Measurements from ENCODE around the gene XPO6.

Gene XPO6

GRCh38 chr16:28186752-28187151, 25.0 kb downstream of the XPO6 start:
- Histone ChIP-seq H3K9me3 (ENCODE audit: low read length) (peaks cover 3% of the 10 kb centered on the region), H2AFZ (ENCODE audit: low read depth, low read length) (no peak overlapping the region), H3K4me1 (ENCODE audit: insufficient read depth, low read length) (no peaks in the 10 kb centered on the region), H3K36me3 (ENCODE audit: insufficient read depth, low read length) (peaks cover 3% of the 10 kb centered on the region), H3K4me3 (ENCODE audit: low read length) (no peak overlapping the region), H3K27me3 (ENCODE audit: insufficient read depth, low read length) (no peaks in the 10 kb centered on the region)

- no peaks in the 10 kb centered on the region for H3K27me3 ChIP-seq (ENCODE audit: insufficient read depth, low read length)
- H3K36me3 ChIP-seq (ENCODE audit: insufficient read depth, low read length), result peaks cover 5% of the 10 kb centered on the region
- peaks cover 7% of the 10 kb centered on the region for H3K4me1 ChIP-seq (ENCODE audit: insufficient read depth, low read length)
- H2AFZ ChIP-seq (ENCODE audit: low read depth, low read length), result no peak overlapping the region
- H3K4me3 ChIP-seq (ENCODE audit: low read length), result no peak overlapping the region
- H3K9me3 ChIP-seq (ENCODE audit: low read length), result peaks cover 3% of the 10 kb centered on the region
Measured at GRCh38 chr16:28185696-28186095, 26.1 kb downstream of the XPO6 start.

DNA sequence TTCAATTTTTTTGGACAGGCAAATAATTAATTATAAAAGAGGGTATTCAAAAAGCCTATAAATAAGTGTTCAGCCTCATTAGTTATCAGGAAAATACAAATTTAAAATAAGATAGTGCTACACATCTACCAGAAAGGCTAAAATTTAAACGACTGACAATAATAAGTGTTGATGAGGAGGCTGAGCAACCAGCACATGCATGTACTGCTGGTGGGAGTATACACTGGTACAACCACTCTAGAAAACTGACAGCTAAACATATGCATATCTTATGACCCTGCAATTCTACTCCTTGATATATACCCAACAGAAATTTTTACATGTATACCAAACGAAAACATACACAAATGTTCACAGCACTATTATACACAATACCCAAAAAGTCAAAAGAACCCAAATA, 27.1 kb downstream of the XPO6 start:
- no peaks in the 10 kb centered on the region for H3K27me3 ChIP-seq (ENCODE audit: insufficient read depth, low read length)
- peaks cover 3% of the 10 kb centered on the region for H3K9me3 ChIP-seq (ENCODE audit: low read length)

GRCh38 chr16:28183930-28184329, 27.8 kb downstream of the XPO6 start:
- Histone ChIP-seq H2AFZ (ENCODE audit: low read depth, low read length) (no peak overlapping the region), H3K4me3 (ENCODE audit: low read length) (no peak overlapping the region), H3K4me1 (ENCODE audit: insufficient read depth, low read length) (peaks cover 7% of the 10 kb centered on the region), H3K27me3 (ENCODE audit: insufficient read depth, low read length) (no peaks in the 10 kb centered on the region), H3K9me3 (ENCODE audit: low read length) (peaks cover 3% of the 10 kb centered on the region), H3K36me3 (ENCODE audit: insufficient read depth, low read length) (peaks cover 8% of the 10 kb centered on the region)

More for the DNA sequence above, 27.1 kb downstream of the XPO6 start:
- Histone ChIP-seq H2AFZ (ENCODE audit: low read depth, low read length) (no peak overlapping the region), H3K36me3 (ENCODE audit: insufficient read depth, low read length) (peaks cover 7% of the 10 kb centered on the region), H3K4me3 (ENCODE audit: low read length) (no peak overlapping the region), H3K4me1 (ENCODE audit: insufficient read depth, low read length) (peaks cover 7% of the 10 kb centered on the region)

- Histone ChIP-seq H3K4me3 (ENCODE audit: low read length) (no peak overlapping the region), H3K9me3 (ENCODE audit: low read length) (peaks cover 3% of the 10 kb centered on the region), H3K27me3 (ENCODE audit: insufficient read depth, low read length) (no peaks in the 10 kb centered on the region), H2AFZ (ENCODE audit: low read depth, low read length) (no peak overlapping the region), H3K36me3 (ENCODE audit: insufficient read depth, low read length) (peaks cover 9% of the 10 kb centered on the region), H3K4me1 (ENCODE audit: insufficient read depth, low read length) (peaks cover 7% of the 10 kb centered on the region)
Measured at GRCh38 chr16:28183484-28183883, 28.3 kb downstream of the XPO6 start.

DNA sequence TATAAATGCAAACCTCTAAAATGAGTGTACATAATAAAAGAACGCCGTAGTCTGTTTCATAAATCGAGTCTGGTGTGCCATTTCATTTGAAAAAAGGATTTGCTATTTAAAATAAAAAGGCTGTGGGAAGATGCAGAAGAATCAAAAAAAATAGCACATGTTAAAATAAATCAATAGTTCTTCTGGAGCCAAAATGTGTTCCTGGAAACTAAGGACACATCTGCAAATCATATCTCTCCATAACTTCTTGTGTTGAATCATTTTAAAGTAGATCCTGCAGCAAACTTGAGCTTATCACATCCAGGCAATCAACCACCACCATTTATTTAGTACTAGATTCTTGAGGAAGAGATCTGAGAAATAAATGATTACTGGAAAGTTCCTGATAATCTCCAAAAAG, 29.0 kb downstream of the XPO6 start:
- Histone ChIP-seq H3K9me3 (ENCODE audit: low read length) (peaks cover 3% of the 10 kb centered on the region), H3K4me1 (ENCODE audit: insufficient read depth, low read length) (peaks cover 7% of the 10 kb centered on the region), H3K4me3 (ENCODE audit: low read length) (no peak overlapping the region), H3K27me3 (ENCODE audit: insufficient read depth, low read length) (no peaks in the 10 kb centered on the region), H3K36me3 (ENCODE audit: insufficient read depth, low read length) (peaks cover 16% of the 10 kb centered on the region), H2AFZ (ENCODE audit: low read depth, low read length) (no peak overlapping the region)

DNA sequence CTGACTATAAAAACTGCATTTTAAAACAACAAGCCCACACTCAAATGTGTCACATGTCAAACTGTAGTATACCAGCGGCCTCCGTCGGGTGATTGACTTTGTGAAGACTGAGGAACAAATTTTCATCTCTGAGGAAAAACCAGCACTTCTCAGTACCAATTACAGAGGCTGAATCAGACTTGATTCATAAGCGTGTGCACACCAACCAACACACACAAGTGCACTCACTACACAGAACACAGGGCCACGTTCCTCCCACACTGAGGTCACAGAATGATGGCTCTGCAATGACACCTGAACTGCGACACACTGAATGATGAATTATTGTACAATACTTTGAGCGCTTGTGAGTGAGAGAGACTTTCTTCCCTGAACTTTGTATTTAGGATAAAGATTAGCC, 29.6 kb downstream of the XPO6 start:
- Histone ChIP-seq H3K36me3 (ENCODE audit: insufficient read depth, low read length) (peaks cover 22% of the 10 kb centered on the region), H3K4me3 (ENCODE audit: low read length) (no peak overlapping the region), H3K4me1 (ENCODE audit: insufficient read depth, low read length) (peaks cover 7% of the 10 kb centered on the region), H2AFZ (ENCODE audit: low read depth, low read length) (no peak overlapping the region), H3K27me3 (ENCODE audit: insufficient read depth, low read length) (no peaks in the 10 kb centered on the region), H3K9me3 (ENCODE audit: low read length) (peaks cover 3% of the 10 kb centered on the region)

GRCh38 chr16:28181515-28181914, 30.2 kb downstream of the XPO6 start:
- Histone ChIP-seq H3K4me1 (ENCODE audit: insufficient read depth, low read length) (peaks cover 7% of the 10 kb centered on the region), H3K4me3 (ENCODE audit: low read length) (no peak overlapping the region), H3K27me3 (ENCODE audit: insufficient read depth, low read length) (no peaks in the 10 kb centered on the region)

GRCh38 chr16:28180655-28181460, 30.9 kb downstream of the XPO6 start:
- Histone ChIP-seq H2AFZ (ENCODE audit: low read depth, low read length) (no peak overlapping the region), H3K36me3 (ENCODE audit: insufficient read depth, low read length) (peaks cover 31% of the 10 kb centered on the region), H3K4me1 (ENCODE audit: insufficient read depth, low read length) (peaks cover 7% of the 10 kb centered on the region), H3K4me3 (ENCODE audit: low read length) (no peak overlapping the region), H3K9me3 (ENCODE audit: low read length) (peaks cover 3% of the 10 kb centered on the region), H3K27me3 (ENCODE audit: insufficient read depth, low read length) (no peaks in the 10 kb centered on the region)

More at GRCh38 chr16:28181515-28181914, 30.2 kb downstream of the XPO6 start:
- no peak overlapping the region for H2AFZ ChIP-seq (ENCODE audit: low read depth, low read length)
- peaks cover 28% of the 10 kb centered on the region for H3K36me3 ChIP-seq (ENCODE audit: insufficient read depth, low read length)
- H3K9me3 ChIP-seq (ENCODE audit: low read length), result peaks cover 3% of the 10 kb centered on the region

- Histone ChIP-seq H3K4me3 (ENCODE audit: low read length) (no peak overlapping the region), H2AFZ (ENCODE audit: low read depth, low read length) (no peak overlapping the region), H3K9me3 (ENCODE audit: low read length) (no peaks in the 10 kb centered on the region), H3K36me3 (ENCODE audit: insufficient read depth, low read length) (peaks cover 46% of the 10 kb centered on the region), H3K27me3 (ENCODE audit: insufficient read depth, low read length) (no peaks in the 10 kb centered on the region), H3K4me1 (ENCODE audit: insufficient read depth, low read length) (peaks cover 7% of the 10 kb centered on the region)
Measured at GRCh38 chr16:28179354-28179753, 32.4 kb downstream of the XPO6 start.

- Histone ChIP-seq H3K9me3 (ENCODE audit: low read length) (no peaks in the 10 kb centered on the region), H3K36me3 (ENCODE audit: insufficient read depth, low read length) (peaks cover 58% of the 10 kb centered on the region), H3K4me3 (ENCODE audit: low read length) (no peak overlapping the region), H3K4me1 (ENCODE audit: insufficient read depth, low read length) (no peaks in the 10 kb centered on the region), H2AFZ (ENCODE audit: low read depth, low read length) (no peak overlapping the region), H3K27me3 (ENCODE audit: insufficient read depth, low read length) (no peaks in the 10 kb centered on the region)
Measured at GRCh38 chr16:28175715-28176114, 36.0 kb downstream of the XPO6 start.

DNA sequence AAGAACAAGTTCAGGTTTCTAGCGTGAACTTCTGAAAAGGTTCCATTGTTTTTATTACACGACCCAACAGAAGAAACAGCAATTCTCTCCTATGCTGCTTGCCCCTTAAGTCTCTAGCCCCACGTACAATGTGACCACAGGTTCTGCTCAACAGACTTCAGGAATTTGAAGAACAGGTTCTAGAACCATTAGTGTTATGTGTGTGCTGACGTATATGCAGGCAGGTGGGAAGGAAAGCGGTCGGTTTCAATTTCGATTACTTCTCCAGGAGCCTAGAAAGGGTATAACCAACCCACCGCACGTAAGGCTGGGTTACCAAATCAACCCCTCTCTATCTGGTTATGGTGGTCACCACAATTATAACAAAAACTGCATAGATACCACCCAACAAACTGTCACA, 39.4 kb downstream of the XPO6 start:
- H3K9me3 ChIP-seq (ENCODE audit: low read length), result no peaks in the 10 kb centered on the region
- no peak overlapping the region for H3K4me3 ChIP-seq (ENCODE audit: low read length)
- no peaks in the 10 kb centered on the region for H3K4me1 ChIP-seq (ENCODE audit: insufficient read depth, low read length)
- H2AFZ ChIP-seq (ENCODE audit: low read depth, low read length), result no peak overlapping the region
- peaks cover 64% of the 10 kb centered on the region for H3K36me3 ChIP-seq (ENCODE audit: insufficient read depth, low read length)
- no peaks in the 10 kb centered on the region for H3K27me3 ChIP-seq (ENCODE audit: insufficient read depth, low read length)

GRCh38 chr16:28171816-28172215, 39.9 kb downstream of the XPO6 start:
- no peak overlapping the region for H2AFZ ChIP-seq (ENCODE audit: low read depth, low read length)
- no peaks in the 10 kb centered on the region for H3K9me3 ChIP-seq (ENCODE audit: low read length)
- no peak overlapping the region for H3K4me3 ChIP-seq (ENCODE audit: low read length)
- H3K36me3 ChIP-seq (ENCODE audit: insufficient read depth, low read length), result peaks cover 64% of the 10 kb centered on the region
- no peaks in the 10 kb centered on the region for H3K27me3 ChIP-seq (ENCODE audit: insufficient read depth, low read length)
- H3K4me1 ChIP-seq (ENCODE audit: insufficient read depth, low read length), result no peaks in the 10 kb centered on the region
